HG03045 (cell line): ENCODE results near the gene VPS4A.

Source experiments
- ATAC-seq: cut with Tn5 transposase; IDR thresholded peaks from one replicate; pipeline ENCODE4 v1.9.1; 2021; ENCODE audit warnings: mild to moderate bottlenecking, moderate library complexity; ENCODE audit not compliant: unreplicated experiment

VPS4A gene

DNA sequence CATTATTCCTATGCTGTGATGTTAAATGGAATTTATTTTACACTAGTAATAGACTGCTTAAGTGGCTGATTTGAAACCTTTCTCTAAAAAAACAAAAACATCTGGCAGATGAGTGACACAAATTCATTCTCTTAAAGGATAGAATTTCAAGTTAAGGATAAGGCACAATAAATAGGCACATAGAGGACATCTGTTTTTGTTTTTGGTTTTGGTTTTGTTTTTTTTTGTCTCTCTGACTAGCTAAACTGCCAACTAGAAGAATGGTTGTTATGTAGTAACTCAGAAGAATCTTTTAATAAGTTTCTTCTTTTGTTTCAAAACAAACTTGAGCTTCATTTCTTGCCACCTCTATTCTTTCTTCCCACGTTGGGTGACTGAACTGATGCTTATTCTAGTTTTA is 5.1 kb upstream of the VPS4A start:
- no peak for ATAC-seq

DNA sequence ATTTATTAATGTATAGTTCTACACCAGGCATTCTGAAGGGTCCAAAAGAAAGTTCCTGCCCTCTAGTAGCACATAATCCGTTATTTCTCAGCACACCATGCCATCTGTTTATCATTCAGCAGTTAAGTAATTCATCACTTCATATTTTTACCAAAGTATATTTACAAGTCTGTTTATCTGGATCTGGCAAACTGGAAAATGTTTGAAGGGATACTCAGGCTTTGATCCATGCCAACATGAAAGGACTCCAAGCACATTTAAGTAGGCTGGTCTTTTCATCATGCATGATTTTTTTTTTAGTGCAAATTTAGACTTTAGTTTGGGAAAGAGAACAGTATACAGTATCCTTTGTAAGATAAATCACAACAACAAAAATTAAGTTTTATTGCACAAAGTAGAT is 4.1 kb upstream of the VPS4A start:
- no peak for ATAC-seq

DNA sequence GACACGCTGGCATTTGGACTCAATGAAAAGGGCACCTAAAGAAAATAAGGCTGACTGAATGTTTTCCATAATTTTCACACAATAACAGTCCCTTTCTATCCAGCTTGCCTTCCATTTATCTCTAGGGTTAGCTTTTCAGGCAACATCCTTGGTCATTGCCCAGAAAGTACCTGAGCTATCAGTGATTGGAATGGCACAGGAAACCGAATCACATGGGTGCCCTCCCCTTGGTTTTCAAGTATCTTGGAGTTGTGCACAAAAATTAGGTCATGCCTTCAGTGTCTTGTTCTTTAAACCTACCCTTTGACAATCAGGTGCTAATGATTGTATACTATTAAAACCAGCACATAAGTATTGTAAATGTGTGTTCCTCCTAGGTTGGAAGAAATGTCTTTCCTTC is 3.3 kb upstream of the VPS4A start:
- ATAC-seq, result no peak

DNA sequence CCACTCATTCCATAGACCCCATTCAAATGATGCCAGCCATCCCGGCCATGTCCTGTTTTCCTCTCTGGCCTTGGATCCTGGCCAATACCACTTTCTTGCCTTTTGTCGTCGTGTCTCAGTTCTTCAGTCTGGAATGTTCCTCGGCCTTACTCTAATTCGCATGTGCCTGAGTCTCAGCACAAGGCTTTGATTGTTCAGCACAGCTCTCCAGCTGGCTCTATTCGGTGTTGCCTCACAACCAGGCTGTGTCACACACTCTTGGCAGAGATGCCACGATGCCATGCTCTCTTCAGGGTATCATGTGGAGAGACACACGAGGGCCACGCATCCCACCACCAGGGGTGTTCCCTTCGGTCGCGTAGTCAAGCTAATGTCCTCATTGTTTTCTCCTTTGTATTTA is 1.8 kb upstream of the VPS4A start:
- no peak for ATAC-seq

DNA sequence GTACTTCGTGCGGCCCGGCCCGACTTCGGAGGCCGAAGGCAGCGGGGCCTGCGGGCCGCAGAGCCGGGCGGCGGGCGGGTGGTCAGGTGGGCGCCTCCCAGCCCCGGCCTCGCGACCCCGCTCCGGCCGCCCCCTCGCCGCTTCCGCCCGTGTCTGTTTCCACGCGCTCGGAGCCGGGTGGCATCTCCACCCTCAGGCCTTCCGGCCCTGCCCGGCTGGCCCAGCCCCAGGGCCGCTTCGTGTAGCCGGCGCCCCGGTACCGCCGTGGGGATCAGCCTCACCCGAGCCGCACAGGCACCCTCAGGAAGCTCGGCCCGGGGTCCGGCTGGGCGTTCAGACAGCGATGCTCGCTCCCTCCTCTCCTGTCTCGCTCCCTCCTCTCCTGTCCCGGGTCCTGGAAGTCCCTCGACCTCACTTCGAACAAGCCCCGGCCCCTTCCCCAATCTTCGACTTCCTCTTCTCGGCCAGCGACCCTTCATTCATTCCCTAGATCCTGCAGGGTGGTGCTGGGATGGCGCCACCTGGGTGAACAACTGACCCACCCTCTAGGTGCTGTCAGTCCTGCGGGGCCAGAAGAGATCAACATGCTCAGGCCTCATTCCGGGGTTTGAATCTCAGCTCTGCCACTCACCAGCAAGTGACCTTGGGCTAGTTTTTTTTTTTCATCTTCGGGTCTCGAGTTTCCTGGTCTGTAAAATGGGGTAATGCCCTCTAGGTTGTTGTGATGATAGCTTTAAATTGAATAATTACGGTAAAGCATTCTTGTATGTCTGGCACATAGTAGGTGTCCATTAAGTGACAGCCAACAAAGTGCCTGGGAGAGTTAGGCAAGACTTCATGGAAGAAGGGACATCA is 610 bp downstream of the VPS4A start:
- peak; percentile 52 for ATAC-seq

DNA sequence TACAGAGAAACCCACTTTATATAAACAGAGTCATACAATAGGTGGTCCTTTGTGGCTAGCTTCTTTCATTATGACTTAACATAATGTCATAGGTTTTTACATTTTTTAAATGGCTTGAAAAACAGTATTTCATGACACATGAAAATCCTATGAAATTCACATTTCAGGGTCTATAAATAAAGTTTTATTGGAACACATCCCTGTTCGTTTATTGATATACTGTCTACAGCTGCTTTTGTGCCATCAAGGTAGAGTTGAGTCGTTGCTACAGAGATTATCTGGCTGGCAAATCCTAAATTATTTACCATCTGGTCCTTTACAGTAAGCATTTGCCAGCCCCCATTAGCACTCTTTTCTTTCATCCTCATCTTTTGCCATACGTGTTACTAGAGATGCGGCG is 2.3 kb downstream of the VPS4A start:
- ATAC-seq, result no peak

DNA sequence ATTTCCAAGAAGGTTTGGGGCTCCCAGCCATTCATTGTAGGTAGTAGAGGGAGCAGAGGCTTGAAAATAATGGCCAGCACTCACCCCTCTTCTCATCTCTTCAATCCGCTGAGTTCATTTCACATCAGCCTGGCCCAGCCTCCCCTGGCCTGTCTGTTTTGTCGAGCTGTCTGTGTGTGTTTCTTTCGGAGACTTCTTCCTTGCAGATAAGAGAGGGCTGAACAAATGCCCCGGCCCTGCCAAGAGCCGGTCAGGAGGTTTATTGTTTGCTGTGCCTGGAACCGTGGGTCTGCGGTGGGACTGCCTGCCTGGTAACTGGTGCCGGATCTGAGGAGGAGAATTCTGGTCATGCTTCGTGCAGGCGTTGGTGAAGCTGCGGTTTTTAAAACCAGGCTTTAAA is 3.4 kb downstream of the VPS4A start:
- ATAC-seq, result no peak

DNA sequence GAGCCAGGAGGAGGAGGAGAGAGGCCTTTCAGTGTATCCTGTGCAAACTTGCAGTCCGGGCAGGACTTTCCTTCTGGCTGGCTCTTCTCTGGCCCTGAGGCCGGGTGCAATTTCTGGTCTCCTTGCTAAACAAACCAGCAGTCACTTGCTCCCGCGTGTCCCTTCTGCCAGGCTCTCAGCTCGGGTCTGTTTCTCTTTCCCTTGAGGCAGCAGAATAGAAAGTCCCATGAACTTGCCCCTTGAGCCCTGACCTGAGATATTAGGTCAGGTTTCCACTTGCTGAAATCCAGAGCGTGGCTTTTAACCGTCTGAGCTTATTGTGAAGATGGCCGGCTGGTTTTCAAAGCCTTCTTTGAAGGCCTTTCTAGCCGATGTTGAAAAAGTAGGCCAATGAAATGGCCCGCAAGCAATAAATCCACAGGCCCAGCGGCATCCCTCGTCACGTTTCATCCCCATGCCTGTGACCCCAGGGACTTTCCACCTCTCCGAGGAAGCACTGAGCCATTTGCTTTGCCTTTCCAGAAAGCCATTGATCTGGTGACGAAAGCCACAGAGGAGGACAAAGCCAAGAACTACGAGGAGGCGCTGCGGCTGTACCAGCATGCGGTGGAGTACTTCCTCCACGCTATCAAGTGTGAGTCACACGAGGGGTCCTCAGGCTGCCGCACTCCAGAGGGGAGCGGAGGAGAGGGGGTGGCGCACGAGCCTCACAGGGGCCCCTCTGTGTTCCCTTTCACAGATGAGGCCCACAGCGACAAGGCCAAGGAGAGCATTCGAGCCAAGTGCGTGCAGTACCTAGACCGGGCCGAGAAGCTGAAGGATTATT is 4.5 kb downstream of the VPS4A start:
- ATAC-seq, result no peak

DNA sequence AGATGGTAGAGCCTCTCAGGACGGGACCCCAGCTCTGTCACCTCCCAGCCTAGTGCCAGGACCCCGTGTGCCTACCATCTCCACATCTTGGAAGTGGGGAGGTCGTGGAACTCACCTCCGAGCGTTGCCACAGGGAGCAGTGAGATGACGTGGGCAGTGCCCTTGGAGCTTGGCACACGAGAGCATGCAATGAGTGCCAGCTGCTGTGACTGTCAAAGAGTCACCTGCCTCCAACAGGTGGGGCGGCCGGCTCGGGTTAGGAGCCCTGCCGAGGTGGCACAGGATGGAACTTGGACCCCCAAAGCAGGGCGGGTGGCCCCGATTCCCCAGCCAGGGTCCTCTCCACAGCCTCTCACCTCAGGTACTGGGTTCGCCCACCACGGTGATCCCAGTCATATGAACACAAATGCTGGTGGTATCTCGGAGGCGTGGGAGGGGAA is 5.5 kb downstream of the VPS4A start:
- no peak for ATAC-seq

DNA sequence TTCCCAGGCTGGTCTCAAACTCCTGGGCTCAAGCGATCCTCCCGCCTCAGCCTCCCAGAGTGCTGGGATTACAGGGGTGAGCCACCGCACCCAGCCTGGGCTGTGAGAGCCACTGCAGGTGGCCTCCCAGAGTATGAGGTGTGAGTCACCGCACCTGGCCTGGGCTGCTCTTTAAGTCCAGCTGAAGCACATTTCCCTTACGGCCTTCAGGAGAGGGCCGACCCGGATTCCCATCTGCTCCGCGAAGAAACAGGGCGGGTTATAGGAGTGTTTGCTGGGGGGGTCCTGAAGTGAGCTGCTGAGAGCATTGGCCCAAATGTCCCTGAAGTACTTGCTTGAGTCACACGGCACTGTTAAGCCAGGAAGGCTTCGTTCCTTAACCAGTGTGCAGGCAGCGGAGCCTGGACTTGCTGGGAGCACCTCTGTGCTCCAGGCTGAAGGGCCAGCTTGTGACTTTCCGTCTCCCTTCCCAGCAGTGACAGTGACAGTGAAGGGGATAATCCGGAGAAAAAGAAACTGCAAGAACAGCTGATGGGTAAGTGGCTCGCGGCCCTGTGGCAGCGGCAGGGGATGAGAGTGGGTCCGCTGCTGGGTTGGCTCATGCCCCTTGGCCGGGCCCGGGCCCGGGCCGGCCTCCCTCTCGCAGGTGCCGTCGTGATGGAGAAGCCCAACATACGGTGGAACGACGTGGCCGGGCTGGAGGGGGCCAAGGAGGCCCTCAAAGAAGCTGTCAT is 7.2 kb downstream of the VPS4A start:
- ATAC-seq, result no peak

DNA sequence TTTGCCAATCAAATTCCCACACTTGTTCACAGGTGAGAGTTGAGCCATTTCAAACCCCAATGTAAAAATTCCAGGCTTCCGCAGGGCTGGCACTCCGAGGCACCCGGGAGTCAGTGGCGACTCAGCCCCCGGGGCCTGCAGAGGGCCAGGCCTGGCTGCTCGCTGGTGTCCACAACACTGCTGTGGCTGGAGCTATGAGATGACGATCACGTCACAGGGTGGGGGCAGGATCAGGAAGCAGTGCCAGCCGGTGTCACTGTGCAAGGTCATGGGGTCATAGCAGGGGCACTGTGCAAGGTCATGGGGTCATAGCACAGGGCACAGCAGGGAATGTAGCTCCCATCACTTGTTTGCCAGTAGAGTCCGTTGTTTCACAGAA is 7.8 kb downstream of the VPS4A start:
- no peak for ATAC-seq

DNA sequence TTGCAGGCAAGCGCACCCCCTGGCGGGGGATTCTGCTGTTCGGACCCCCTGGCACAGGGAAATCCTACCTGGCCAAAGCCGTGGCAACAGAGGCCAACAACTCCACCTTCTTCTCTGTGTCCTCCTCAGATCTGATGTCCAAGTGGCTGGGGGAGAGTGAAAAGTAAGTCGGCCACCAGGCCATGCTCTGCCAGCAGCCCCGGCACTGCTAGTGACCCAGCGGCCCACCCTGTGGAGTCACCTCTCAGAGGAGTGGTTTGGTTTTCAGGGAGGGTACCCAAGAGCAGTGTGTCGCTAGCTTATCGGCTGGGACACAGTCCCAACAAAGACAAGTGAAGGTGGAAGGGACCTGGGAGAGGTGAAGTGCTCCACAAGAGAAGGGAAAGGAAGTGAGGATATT is 8.2 kb downstream of the VPS4A start:
- no peak for ATAC-seq

DNA sequence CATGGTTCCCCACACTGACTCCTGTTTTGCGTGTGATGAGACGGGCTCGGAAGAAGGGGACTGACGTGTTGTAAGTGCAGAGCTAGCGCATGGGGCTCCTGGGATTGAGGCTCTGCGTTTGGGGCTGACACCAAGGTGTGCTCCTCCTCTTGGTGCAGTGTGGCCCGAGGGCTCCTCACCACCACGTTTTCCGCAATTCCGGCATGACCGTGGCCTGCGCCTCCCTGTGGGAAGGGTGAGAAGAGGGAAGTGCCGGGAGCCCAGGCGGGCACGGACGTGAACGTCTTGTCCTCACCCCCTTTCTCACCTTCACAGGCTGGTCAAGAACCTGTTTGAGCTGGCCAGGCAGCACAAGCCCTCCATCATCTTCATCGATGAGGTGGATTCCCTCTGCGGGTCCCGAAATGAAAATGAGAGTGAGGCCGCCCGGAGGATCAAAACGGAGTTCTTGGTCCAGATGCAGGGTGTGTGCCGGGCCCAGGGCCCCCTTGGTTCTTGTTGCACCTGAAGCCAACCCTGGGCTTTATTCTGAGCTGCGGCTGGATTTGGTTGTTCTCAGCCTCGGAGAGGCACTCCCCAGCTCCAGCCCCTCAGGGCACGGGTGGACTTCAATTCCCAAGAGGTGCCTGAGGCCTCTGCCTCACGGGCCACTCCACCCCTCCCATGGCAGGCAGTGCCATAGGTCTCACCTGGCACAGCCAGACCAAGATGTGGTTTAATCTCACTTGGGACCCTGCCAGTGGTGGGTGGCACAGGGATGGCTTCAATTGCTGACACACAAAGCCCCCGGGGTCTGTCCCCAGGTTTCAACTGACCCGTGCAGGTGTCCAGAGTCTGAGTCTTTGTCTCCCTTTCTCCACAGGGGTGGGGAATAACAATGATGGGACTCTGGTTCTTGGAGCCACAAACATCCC is 8.9 kb downstream of the VPS4A start:
- no peak for ATAC-seq

DNA sequence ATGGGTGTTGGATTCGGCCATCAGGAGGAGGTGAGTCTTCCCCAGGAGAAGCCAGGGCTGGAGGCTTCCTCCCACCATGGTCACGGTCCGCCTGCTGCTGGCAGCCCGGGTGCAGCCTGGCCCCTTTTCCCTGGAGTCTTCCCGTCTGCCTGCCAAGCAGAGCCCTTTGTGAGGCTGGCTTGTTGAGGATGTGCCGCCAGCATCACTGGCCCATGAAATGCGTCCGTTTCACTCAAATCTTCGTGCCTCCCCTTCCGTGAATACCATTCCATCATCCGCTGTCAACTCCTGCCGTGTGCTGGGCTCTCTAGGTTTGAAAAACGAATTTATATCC is 9.6 kb downstream of the VPS4A start:
- ATAC-seq, result no peak

DNA sequence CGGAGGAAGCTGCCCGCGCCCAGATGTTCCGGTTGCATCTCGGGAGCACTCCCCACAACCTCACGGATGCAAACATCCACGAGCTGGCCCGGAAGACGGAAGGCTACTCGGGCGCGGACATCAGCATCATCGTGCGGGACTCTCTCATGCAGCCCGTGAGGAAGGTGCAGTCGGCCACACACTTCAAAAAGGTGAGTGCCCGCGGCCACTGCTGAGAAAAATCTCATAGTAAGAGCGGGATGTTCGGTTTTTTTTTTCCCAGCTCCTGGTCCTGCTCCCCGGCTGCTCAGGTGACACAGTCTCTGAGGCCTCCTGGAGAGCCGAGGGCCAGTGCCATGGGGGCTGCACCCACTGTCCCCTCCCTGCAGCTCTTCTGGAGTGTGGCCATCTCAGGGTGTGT is 9.9 kb downstream of the VPS4A start:
- ATAC-seq, result no peak

DNA sequence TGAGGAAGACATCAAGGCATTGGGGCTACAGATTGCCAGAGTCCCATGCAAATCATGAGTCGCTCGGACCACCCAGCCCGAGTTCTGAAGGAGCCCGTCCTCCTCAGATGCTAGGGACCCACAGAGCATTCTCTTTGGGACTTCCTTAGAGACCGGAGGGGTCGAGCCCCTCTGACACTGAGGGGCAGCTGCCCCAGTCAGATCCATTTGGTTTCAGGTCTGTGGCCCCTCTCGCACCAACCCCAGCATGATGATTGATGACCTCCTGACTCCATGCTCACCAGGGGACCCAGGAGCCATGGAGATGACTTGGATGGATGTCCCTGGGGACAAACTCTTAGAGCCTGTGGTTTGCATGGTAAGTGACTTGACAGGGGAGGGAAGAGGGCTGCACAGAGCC is 11.2 kb downstream of the VPS4A start:
- no peak for ATAC-seq

DNA sequence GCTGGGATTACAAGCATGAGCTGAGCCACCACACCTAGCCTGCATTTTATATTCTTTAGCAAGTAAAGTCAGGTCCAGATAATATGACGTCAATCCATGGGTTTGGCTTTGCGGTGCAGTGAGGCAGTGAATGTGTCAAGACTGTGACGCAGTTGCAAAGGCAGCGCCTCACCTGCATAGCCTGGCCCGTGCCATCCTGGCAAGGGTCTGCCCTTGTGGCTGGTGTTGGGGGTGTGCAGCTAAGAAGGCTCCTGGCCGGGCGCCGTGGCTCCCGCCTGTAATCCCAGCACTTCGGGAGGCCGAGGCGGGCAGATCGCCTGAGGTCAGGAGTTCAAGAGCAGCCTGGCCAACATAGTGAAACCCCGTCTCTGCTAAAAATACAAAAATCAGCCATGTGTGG is 12.3 kb downstream of the VPS4A start:
- ATAC-seq, result no peak

DNA sequence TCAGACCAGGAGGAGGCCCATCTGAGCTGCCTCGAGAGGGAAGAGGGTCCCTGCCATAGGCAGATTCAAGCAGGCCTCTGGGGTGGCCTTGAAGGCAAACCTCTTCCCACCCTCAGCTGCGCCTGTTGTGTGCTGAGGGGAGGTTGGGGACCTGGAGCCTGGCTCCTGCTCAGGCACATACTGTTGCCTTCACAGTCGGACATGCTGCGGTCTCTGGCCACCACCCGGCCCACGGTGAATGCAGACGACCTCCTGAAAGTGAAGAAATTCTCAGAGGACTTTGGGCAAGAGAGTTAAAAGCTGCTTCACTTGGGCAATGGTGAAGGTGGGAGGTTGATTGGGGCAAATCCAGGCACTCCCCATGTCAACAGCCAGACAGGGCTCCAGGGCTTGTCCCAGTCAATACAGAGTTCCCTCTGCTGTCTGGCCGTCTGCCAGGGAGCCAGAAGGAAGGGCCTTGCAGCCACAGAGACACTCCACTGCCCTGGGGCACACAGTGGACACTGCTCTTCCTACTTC is 12.9 kb downstream of the VPS4A start:
- no peak for ATAC-seq

DNA sequence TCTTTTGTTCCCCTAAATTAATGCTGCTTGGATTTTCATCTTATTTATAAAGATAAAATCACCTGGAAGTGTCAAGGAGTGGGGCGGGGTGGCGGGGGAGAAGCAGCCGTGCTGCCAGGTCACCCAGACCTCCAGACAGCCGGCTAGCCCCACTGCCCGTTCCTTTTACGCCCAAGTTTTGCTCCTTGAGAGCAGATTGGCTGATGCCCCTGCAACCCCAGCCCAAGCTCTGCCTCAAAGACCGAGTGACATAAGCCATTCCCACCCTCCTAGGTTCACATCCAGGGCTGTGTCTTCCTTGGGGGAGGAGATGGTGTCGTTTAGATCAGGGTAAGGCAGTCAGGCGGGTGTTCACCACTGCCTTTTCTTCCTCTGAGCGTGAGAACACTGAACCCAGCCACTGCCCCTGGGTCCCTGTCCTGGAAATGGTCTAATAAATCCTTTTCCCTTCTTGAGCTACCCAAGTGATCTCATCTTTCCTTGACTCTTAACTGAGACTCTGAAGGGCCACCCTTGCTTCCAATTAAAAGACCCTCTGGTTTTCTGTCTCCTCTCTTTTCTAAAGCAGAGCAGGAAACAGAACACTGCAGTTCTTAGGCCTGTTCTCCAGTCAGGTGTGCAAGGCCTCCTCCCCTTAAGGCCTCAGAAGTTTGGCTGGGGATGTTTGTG is 13.6 kb downstream of the VPS4A start:
- ATAC-seq, result no peak

DNA sequence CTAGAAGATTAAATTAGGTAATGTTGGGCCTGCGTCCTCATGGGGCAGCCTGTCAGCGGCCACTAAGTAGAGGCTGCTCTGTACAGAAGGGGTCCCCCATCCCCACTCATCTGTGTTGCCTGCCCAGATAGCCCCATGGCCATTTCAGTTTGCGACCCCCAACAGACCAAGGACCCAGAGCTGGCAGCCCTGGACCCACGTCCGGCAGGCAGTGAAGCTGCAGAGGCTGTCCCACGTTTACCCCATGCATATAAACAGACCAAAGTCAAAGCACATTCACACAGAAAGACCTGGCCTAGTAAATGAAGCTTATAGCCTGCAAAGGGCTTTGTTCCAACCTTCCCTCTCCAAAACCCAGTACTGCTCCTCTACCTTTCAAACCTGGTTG is 14.6 kb downstream of the VPS4A start:
- ATAC-seq, result no peak
